Panc1 (cell line): ENCODE results near the gene LHB. TPM values are rescaled to one million over a fixed set of nuclear protein-coding genes. Genes with fewer than 3 reads are reported as not detected.
"Not testable (repeated sequence)": the region's sequence is repeated elsewhere in the genome, so short reads cannot be mapped to it uniquely, and the experiment has no call there.

Experiments used
- ATAC-seq: fragments of 200-7000 bp; cut with Tn5 transposase; 2 replicates; pipeline ENCODE4 v1.9.1; 2020; ENCODE audit warnings: mild to moderate bottlenecking, moderate library complexity
- BruUV-seq: library from RNA; stranded (reverse); fragments of 400-500 nt; replicated peaks from 2 replicates; lab custom pipeline; 2021; lab: Mats Ljungman, UMichigan
- CTCF ChIA-PET: fragments of 300-600 bp; sonication (Branson Sonifier 250); formaldehyde crosslinking; loops from one replicate; lab custom pipeline; 2022; ENCODE audit warnings: antibody characterized with exemption; lab: Charles Lee
- POLR2A ChIA-PET: fragments of 300-600 bp; sonication (Branson Sonifier 250); formaldehyde crosslinking; loops from one replicate; lab custom pipeline; 2022; ENCODE audit warnings: antibody characterized with exemption; lab: Charles Lee
- DNase-seq: peaks from one replicate; pipeline ENCODE4 v3.0.0-alpha.2; 2010; ENCODE audit warnings: low read depth, low spot score
- H3K27ac ChIP-seq: 2 replicates; pipeline ENCODE4 v1.5.1; 2011; ENCODE audit warnings: mild to moderate bottlenecking, low read length, inconsistent platforms
- H3K27me3 ChIP-seq: fragments of 200-500 bp; sonication (Bioruptor generic); 2 replicates; pipeline ENCODE4 v1.6.0; 2014; ENCODE audit warnings: low read length, inconsistent platforms; ENCODE audit not compliant: control insufficient read depth, insufficient read depth
- H3K36me3 ChIP-seq: fragments of 200-500 bp; sonication (Bioruptor generic); 2 replicates; pipeline ENCODE4 v1.5.1; 2014; ENCODE audit warnings: inconsistent platforms, mild to moderate bottlenecking, low read length, moderate library complexity; ENCODE audit not compliant: control insufficient read depth, insufficient read depth
- H3K4me1 ChIP-seq: 2 replicates; pipeline ENCODE4 v1.5.1; 2011; ENCODE audit warnings: inconsistent platforms, mild to moderate bottlenecking, low read length, moderate library complexity; ENCODE audit not compliant: control insufficient read depth, insufficient read depth
- H3K4me3 ChIP-seq, 2 experiments: 2 replicates each; pipeline ENCODE4 v1.5.1; 2011 to 2012; ENCODE audit warnings: low read depth in 2 of 2, low read length in 2 of 2, mild to moderate bottlenecking in 2 of 2, inconsistent platforms in 1 of 2, moderate library complexity in 1 of 2
- H3K9me3 ChIP-seq: fragments of 200-500 bp; sonication (Bioruptor generic); 2 replicates; pipeline ENCODE4 v1.5.1; 2014; ENCODE audit warnings: low read depth, mild to moderate bottlenecking, inconsistent platforms, low read length, moderate library complexity; ENCODE audit not compliant: control insufficient read depth, insufficient read depth
- POLR2AphosphoS5 ChIP-seq: IDR thresholded peaks from 2 replicates; pipeline ENCODE4 v1.6.1; 2012; ENCODE audit warnings: mild to moderate bottlenecking, low read depth, low read length, moderate library complexity
- SIN3A ChIP-seq: IDR thresholded peaks from 2 replicates; pipeline ENCODE4 v1.6.1; 2012; ENCODE audit warnings: low read depth, mild to moderate bottlenecking, low read length, moderate library complexity, borderline replicate concordance; ENCODE audit not compliant: insufficient read depth
- TCF7L2 ChIP-seq: IDR thresholded peaks from 2 replicates; pipeline ENCODE4 v1.6.1; 2011; ENCODE audit warnings: mild to moderate bottlenecking, low read depth, low read length, inconsistent platforms
- in situ Hi-C: cut with HindIII; loops from 2 replicates; pipeline ENCODE4 v1.10.0; 2016; ENCODE audit warnings: low sequenced_read_pairs, low pct_unique_long_range_greater_than_20kb
- intact Hi-C: fragments of 100-400 bp; cut with micrococcal nuclease; formaldehyde crosslinking; loops from one replicate; pipeline ENCODE4 v1.10.0; 2022; ENCODE audit not compliant: unreplicated experiment
- total RNA-seq: library from RNA; stranded (reverse); gene quantifications from one replicate; pipeline ENCODE4 v1.2.1, GENCODE V29; 2021; ENCODE audit not compliant: unreplicated experiment
- TF ChIP-seq, protein P1 (sequence below), 2 experiments: IDR thresholded peaks; 2 replicates each; pipeline ENCODE4 v1.6.1; 2011 to 2012; ENCODE audit warnings: low read depth in 2 of 2, control low read depth in 1 of 2, low read length in 1 of 2, mild to moderate bottlenecking in 1 of 2, moderate library complexity in 1 of 2; ENCODE audit not compliant: insufficient read depth in 1 of 2
- TF ChIP-seq, protein P2 (sequence below): fragments of 450-650 bp; IDR thresholded peaks from 2 replicates; pipeline ENCODE4 v1.5.1; 2017; ENCODE audit warnings: mild to moderate bottlenecking

LHB gene
- total RNA-seq, 1 experiment from 2014 or later, result 0.39 TPM

DNA sequence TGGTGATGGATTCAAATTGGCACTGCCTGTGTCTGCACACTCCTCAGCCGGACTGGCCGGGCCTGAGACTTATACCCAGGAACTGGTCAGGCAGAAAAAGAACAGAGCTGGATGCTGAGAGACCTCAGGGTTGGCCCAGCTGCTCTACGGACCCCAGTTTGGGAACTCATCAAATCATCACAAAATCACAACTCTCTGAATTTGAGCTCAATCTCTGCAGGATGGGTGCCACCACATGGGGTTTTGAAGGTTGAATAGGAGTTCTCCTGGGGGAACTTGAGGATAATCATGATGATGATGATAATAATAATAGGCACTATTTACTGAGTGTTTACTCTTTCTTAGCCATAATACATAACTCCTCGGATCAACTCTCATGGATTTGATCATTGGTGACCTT, 25.8 kb upstream of the LHB start:
- H3K36me3 ChIP-seq, ATAC-seq, intact Hi-C loops, DNase-seq, CTCF ChIA-PET, BruUV-seq, POLR2A ChIA-PET, in situ Hi-C loops, H3K4me3 ChIP-seq, H3K27me3 ChIP-seq, H3K9me3 ChIP-seq, H3K4me1 ChIP-seq, H3K27ac ChIP-seq: not testable (repeated sequence)

DNA sequence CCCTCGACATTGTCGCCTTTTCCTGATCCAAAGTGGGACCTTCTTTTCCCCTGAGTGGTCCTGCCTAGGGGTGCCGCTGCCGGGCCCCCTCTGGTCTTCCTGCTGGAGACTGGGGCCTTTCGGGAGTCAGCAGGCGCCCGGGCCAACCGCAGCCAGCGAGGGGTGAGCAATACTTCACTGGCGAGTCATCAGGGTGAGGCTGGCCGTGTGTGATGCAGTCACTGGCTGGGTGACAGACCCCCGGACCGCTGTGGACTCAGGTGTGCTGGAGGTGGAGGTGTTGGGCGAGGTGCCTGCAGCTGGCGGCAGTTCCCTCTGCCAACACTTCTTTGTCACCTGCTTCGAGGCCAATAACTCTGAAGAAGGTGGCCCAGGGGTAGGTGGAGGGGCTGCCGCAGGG, 25.3 kb upstream of the LHB start:
- intact Hi-C loops, result no loop called here
- in situ Hi-C loops, result no loop called here
- ATAC-seq (no peak), DNase-seq (no peak)
- H3K9me3 ChIP-seq, result no peaks in the 10 kb centered on the region
- H3K27me3 ChIP-seq, result no peaks in the 10 kb centered on the region
- H3K36me3 ChIP-seq, result no peaks in the 10 kb centered on the region
- no peaks in the 10 kb centered on the region for H3K4me1 ChIP-seq
- ChIA-PET POLR2A (no interaction called here), CTCF (no interaction called here)
- no TSS peak for BruUV-seq
- no peak overlapping the region for H3K27ac ChIP-seq
- TF ChIP-seq POLR2AphosphoS5, result no peak
- no peak for TF ChIP-seq TCF7L2
- TF ChIP-seq, protein P1, sequence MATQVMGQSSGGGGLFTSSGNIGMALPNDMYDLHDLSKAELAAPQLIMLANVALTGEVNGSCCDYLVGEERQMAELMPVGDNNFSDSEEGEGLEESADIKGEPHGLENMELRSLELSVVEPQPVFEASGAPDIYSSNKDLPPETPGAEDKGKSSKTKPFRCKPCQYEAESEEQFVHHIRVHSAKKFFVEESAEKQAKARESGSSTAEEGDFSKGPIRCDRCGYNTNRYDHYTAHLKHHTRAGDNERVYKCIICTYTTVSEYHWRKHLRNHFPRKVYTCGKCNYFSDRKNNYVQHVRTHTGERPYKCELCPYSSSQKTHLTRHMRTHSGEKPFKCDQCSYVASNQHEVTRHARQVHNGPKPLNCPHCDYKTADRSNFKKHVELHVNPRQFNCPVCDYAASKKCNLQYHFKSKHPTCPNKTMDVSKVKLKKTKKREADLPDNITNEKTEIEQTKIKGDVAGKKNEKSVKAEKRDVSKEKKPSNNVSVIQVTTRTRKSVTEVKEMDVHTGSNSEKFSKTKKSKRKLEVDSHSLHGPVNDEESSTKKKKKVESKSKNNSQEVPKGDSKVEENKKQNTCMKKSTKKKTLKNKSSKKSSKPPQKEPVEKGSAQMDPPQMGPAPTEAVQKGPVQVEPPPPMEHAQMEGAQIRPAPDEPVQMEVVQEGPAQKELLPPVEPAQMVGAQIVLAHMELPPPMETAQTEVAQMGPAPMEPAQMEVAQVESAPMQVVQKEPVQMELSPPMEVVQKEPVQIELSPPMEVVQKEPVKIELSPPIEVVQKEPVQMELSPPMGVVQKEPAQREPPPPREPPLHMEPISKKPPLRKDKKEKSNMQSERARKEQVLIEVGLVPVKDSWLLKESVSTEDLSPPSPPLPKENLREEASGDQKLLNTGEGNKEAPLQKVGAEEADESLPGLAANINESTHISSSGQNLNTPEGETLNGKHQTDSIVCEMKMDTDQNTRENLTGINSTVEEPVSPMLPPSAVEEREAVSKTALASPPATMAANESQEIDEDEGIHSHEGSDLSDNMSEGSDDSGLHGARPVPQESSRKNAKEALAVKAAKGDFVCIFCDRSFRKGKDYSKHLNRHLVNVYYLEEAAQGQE (IDR thresholded peaks at IDR 0.05; ENCODE audit: insufficient read depth in 1 of 2, low read depth in 2 of 2, low read length in 1 of 2), result no peak
- TF ChIP-seq, protein P2, sequence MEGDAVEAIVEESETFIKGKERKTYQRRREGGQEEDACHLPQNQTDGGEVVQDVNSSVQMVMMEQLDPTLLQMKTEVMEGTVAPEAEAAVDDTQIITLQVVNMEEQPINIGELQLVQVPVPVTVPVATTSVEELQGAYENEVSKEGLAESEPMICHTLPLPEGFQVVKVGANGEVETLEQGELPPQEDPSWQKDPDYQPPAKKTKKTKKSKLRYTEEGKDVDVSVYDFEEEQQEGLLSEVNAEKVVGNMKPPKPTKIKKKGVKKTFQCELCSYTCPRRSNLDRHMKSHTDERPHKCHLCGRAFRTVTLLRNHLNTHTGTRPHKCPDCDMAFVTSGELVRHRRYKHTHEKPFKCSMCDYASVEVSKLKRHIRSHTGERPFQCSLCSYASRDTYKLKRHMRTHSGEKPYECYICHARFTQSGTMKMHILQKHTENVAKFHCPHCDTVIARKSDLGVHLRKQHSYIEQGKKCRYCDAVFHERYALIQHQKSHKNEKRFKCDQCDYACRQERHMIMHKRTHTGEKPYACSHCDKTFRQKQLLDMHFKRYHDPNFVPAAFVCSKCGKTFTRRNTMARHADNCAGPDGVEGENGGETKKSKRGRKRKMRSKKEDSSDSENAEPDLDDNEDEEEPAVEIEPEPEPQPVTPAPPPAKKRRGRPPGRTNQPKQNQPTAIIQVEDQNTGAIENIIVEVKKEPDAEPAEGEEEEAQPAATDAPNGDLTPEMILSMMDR, result no peak
- no peak for TF ChIP-seq SIN3A
- H3K4me3 ChIP-seq, result no peak overlapping the region

DNA sequence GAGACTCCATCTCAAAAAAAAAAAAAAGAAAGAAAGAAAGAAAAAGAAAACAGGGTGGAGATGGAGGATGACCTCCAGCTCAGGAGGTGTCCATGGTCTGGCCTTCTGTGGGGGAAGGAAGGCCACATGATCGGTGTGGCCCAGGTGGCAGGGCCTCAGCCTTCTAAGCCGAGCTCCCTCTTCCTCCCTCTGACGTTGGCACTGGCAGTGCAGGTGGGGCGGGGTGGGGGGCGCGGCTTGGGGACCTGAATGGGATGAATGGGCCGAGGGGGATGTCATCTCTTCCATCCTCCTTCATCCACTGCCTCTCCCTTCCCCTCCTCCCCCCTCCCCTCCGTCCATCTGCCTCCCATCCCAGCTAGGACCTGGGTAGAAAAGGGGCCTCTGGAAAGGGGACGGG, 22.8 kb upstream of the LHB start:
- POLR2A ChIA-PET, BruUV-seq: not testable (repeated sequence)

DNA sequence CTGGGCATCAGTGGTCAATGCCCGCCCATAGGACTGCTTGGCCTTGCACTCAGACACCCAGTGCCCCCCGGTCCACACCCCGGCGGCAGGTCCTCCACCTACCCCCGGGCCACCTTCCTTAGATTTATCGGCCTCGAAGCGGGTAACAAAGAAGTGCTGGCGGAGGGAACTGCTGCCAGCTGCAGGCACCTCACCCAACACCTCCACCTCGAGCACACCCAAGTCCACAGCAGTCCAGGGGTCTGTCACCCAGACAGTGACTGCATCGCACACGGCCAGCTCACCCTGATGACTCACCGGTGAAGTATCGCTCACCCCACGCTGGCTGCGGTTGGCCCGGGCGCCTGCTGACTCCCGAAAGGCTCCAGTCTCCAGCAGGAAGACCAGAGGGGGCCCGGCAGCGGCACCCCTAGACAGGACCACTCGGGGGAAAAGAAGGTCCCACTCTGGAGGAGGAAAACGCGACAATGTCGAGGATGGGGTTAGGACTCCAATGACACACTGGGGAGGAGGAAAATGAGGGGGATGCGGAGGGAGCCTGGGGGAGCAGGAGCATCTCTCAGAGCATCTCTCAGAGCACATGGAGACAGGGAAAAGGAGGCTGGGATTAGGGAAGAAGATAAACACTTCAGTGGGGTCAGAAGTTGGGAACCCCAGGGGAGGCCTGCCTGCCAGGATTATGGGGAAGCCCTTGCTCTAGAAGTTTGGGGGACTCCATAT, 21.8 kb upstream of the LHB start:
- H3K4me3 ChIP-seq, H3K36me3 ChIP-seq, in situ Hi-C loops, DNase-seq, BruUV-seq, H3K27me3 ChIP-seq, H3K9me3 ChIP-seq, intact Hi-C loops, POLR2A ChIA-PET, H3K4me1 ChIP-seq, CTCF ChIA-PET, H3K27ac ChIP-seq: not testable (repeated sequence)
- peak; percentile 92 for ATAC-seq

More for the DNA sequence above, 22.8 kb upstream of the LHB start:
- CTCF ChIA-PET, result interaction anchor here (0.6 kb wide), 2 partner anchors 233 to 681 kb away, joined by 4 to 11 read pairs; no protein-coding TSS in a partner anchor
- in situ Hi-C loops, intact Hi-C loops, ATAC-seq, H3K36me3 ChIP-seq, DNase-seq, H3K4me3 ChIP-seq, H3K9me3 ChIP-seq, H3K4me1 ChIP-seq, H3K27me3 ChIP-seq, H3K27ac ChIP-seq: not testable (repeated sequence)

DNA sequence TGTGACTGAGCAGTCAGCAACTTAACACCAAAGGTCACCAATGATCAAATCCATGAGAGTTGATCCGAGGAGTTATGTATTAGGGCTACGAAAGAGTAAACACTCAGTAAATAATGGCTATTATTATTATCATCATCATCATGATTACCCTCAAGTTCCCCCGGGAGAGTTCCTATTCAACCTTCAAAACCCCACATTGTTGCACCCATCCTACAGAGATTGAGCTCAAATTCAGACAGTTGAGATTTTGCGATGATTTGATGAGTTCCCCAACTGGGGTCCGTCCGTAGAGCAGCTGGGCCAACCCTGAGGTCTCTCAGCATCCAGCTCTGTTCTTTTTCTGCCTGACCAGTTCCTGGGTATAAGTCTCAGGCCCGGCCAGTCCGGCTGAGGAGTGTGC, 21.2 kb upstream of the LHB start:
- DNase-seq, CTCF ChIA-PET, H3K27ac ChIP-seq: not testable (repeated sequence)

More for the DNA sequence above, 21.2 kb upstream of the LHB start:
- H3K9me3 ChIP-seq, BruUV-seq, H3K4me1 ChIP-seq, H3K4me3 ChIP-seq, in situ Hi-C loops, POLR2A ChIA-PET, ATAC-seq, intact Hi-C loops, H3K27me3 ChIP-seq, H3K36me3 ChIP-seq: not testable (repeated sequence)
